HG03457 (cell line): ENCODE results near the gene SNED1.

Experiments used
- ATAC-seq: cut with Tn5 transposase; IDR thresholded peaks from one replicate; pipeline ENCODE4 v1.9.1; 2021; ENCODE audit warnings: moderate number of reproducible peaks; ENCODE audit not compliant: unreplicated experiment

The SNED1 gene

GRCh38 chr2:240997856-240998705, at the start of gene SNED1:
SNED1 (plus strand) TSS chr2:240998618; CDS start chr2:240998838, 220 bp downstream.
- ATAC-seq = no peak

DNA sequence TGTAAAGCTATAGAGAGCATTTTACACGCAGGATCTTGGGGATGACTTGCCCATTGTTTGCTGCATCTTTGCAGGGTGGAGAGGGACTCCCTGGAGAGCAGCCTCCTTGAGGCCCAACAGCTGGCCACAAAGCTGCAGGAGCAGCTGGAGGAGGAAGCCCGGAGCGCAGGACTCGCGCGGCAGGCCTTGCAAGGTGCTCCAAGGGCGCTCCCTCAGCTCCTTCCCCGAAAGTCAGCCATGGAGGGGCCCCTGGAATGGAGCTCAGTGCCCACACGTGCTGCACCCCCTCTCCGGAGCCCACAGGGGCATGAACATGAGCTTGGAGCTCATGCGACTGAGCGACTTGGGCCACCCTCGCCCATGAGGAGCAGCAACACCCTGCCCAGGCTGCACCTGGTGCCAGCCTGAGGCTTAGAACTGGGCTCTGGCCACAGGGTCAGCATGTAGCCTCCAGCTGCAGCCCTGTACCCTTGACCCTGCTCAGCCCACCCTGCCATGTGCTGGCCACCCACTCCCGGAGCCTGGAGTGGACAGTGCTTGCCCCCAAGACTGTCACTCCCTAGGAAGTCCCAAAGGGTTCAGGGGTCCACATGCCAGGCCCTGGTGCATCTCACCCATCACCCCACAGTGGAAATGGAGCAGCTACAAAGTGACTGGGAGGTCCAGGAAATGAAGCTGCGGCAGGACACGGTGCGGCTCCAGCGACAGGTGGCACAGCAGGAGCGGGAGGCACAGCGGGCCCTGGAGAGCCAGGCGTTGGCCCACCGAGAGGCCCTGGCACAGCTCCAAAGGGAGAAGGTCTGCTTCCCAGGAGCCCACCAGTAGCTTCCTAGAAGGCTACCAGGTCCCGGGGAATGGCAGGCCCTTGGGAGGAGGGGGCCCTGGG, 49.3 kb upstream of the SNED1 start:
- no peak for ATAC-seq

DNA sequence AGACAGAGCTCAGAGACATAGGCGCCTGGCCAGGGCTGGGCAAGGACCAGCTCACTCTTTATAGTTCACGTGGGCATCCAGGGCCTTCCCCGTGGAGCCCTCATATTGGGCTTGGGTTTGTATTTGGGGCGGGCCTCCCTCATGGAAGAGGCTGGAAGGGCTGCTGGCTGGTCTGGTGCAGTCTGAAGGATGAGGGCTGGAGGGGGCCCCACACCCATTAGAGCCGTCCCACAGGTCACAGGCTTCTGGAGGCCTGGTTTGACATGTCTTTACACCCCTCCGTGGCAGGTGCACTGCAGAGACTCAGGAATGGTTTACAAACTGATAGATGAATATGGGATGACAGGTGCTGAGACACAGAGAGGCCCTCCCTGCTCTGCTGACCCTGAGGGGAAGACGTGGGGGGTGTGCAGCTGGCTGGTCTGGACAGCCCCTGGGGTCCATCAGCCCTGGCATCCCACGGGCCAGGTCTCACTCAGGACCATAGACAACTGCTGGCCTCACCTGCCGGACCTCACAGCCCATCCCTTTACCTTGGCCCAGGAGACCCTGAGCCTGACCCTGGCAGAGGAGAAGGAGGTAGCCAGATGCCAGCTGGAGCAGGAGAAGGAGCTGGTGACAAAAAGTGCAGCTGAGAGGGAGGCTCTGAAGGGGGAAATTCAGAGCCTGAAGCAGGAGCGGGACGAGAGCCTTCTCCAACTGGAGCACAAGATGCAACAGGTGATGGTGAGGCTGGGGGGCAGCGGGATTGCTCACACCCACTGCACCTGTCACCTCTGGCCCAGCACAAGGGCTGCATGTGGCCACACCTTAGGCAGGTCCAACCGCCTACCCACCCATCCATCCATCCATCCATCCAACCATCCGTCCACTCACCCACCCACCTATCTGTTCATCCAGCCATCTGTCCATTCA, 48.4 kb upstream of the SNED1 start:
- ATAC-seq = no peak

GRCh38 chr2:240951045-240951594, 47.3 kb upstream of the SNED1 start:
- ATAC-seq = no peak

DNA sequence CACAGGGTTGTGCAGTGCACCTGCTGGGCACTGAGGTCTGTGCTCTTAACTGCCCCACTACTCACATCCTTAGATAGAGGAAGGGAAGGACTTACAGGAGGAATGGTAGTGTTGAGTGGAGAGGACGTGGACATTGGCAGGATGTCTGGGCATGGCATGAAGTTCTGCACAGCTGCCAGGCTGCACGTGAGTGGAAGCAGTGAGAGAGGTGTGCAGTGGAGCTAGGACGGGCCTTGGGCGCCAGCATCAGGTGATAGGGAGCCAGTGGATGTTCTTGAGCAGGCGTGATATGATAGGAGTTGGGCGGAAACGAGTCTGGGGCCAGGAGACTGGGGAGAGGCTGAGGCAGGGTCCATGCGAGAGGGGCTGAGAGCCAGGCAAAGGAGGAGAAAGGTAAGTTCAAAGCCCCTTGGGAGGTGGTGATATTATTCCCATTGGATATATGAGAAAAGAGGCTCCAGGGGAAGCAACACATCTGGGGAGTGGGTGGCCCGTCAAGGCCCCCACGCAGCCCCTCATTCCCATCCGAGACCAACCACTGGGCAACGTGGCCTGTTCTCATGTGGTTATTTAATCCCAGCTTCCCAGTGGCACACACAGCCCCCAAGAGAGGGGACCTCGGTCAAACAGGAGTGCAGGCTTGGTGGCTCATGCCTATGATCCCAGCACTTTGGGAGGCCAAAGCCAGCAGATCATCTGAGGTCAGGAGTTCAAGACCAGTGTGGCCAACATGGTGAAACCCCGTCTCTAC, 45.7 kb upstream of the SNED1 start:
- no peak for ATAC-seq

GRCh38 chr2:240953426-240954410, 44.7 kb upstream of the SNED1 start:
- no peak for ATAC-seq

GRCh38 chr2:240954436-240955305, 43.7 kb upstream of the SNED1 start:
- no peak for ATAC-seq

DNA sequence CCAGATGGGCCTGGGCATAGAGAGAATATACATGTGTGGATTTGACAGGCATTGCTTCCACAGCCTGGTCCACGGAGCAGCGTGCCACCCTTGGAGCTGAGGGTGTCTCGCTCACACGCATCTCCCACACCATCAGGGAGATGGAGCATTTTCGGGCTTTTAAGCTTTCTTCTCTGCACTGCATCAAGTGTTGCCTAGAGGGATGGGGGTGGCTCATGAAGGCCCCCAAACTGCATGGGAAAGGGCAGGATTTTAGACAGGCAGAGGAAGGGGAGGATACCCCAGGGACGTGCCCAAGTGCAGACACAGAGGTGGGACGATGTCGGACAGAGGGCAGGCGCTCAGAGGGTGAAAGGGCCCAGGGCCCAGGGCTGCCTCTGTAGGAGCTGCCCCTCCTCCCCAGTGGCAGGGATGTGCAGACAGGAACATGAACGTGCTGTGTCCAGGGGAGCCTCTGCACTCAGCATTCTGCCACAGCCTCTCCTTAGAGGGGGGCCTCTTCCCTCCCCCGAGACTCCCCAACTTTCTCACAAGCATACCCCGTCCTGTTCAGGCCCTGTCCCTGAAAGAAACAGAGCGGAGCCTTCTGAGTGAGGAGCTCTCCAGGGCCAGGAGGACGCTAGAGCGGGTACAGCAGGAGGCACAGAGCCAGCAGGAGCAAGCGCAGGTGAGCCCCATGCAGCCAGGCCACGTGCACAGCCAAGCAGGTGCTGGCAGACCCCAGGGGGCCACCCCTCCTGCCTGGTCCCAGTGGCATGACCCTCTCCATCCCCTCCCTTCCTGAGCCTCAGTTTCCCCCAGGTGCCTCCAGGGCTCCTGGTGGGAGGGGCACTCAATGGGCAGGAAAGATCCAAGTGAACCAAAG, 42.9 kb upstream of the SNED1 start:
- ATAC-seq = no peak

- ATAC-seq = no peak
Observed at GRCh38 chr2:240956171-240956934, 42.1 kb upstream of the SNED1 start.

- no peak for ATAC-seq
Observed at GRCh38 chr2:240956935-240957655, 41.3 kb upstream of the SNED1 start.

GRCh38 chr2:240957656-240958365, 40.6 kb upstream of the SNED1 start:
- no peak for ATAC-seq

- no peak for ATAC-seq
Observed at GRCh38 chr2:240958366-240959213, 39.8 kb upstream of the SNED1 start.

DNA sequence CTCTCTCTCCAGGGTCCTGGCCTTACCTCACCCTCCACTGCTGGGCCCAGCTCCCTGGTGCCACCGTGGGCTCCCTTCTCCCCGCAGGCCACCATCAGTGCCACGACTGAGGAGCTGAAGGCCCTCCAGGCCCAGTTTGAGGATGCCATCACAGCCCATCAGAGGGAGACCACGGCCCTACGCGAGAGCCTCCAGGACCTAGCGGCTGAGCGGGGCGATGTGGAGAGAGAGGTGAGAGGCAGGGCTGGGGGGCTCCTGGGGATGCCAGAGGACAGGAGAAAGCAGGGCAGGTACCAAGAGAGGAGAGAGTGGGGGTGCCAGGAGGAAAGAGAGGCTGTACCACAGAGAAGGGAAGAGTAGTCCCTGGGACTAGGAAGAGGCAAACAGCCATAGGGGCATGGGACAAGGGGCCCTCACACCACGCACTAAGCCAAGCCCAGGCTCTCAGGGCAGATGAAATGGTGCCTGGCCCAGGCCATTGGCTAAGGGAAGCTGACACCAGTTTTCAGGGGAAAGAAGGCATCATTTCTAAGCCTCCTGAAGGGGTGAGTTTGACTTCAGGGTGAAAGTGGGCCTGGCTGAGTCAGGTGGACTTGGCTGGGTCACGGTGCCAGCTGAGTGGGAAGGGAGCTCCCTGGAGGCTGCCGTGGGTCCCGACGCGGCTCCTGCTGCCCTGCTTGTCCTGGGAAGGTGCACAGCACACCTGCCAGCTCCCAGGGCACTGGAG, 39.0 kb upstream of the SNED1 start:
- ATAC-seq = no peak
